ENCODE data around the gene NRP2.

NRP2 gene

GRCh38 chr2:205680903-205681302, 1.4 kb upstream of the NRP2 start:
- Histone ChIP-seq H3K9me2 (replicated peaks; ENCODE audit: control insufficient read depth, low read length) (no peaks in the 10 kb centered on the region), H3K4me3 (ENCODE audit: low read length) (no peak overlapping the region), H3K79me2 (ENCODE audit: control insufficient read depth, low read length) (peaks cover 19% of the 10 kb centered on the region), H3F3A (ENCODE audit: control insufficient read depth, insufficient read depth) (peaks cover 12% of the 10 kb centered on the region), H3K27ac (ENCODE audit: low read depth, low read length) (no peak overlapping the region), H3K36me3 (ENCODE audit: control insufficient read depth, low read length) (no peaks in the 10 kb centered on the region), H3K27me3 (ENCODE audit: control insufficient read depth, low read length) (no peaks in the 10 kb centered on the region), H4K20me1 (ENCODE audit: control insufficient read depth, insufficient read depth, low read depth, low read length) (no peaks in the 10 kb centered on the region), H3K4me1 (ENCODE audit: control insufficient read depth, low read length) (peaks cover 41% of the 10 kb centered on the region), H3K9me3 (ENCODE audit: control insufficient read depth, insufficient read depth, low read length) (no peaks in the 10 kb centered on the region), H3K4me2 (ENCODE audit: low read length) (peak overlapping the region; percentile 43; the same call in 1 of the 2 replicates)
- TF ChIP-seq EZH2phosphoT487 (IDR thresholded peaks at IDR 0.05; ENCODE audit: borderline replicate concordance, low read length) (no peak), CTCF (IDR thresholded peaks at IDR 0.05; ENCODE audit: low read depth, low read length, poor library complexity, severe bottlenecking) (no peak)

GRCh38 chr2:205681401-205682238, 681 bp upstream of the NRP2 start:
- H3K9me2 ChIP-seq (replicated peaks; ENCODE audit: control insufficient read depth, low read length): no peaks in the 10 kb centered on the region
- peak overlapping the region; percentile 78 for H3K4me3 ChIP-seq (ENCODE audit: low read length)
- no peaks in the 10 kb centered on the region for H3K36me3 ChIP-seq (ENCODE audit: control insufficient read depth, low read length)
- no peaks in the 10 kb centered on the region for H3K9me3 ChIP-seq (ENCODE audit: control insufficient read depth, insufficient read depth, low read length)
- peaks cover 12% of the 10 kb centered on the region for H3F3A ChIP-seq (ENCODE audit: control insufficient read depth, insufficient read depth)
- peaks cover 41% of the 10 kb centered on the region for H3K4me1 ChIP-seq (ENCODE audit: control insufficient read depth, low read length)
- peaks cover 19% of the 10 kb centered on the region for H3K79me2 ChIP-seq (ENCODE audit: control insufficient read depth, low read length)
- TF ChIP-seq EZH2phosphoT487 (IDR thresholded peaks at IDR 0.05; ENCODE audit: borderline replicate concordance, low read length) (no peak), CTCF (IDR thresholded peaks at IDR 0.05; ENCODE audit: low read depth, low read length, poor library complexity, severe bottlenecking) (no peak)
- H3K27me3 ChIP-seq (ENCODE audit: control insufficient read depth, low read length): no peaks in the 10 kb centered on the region
- peak overlapping the region; percentile 59 for H3K27ac ChIP-seq (ENCODE audit: low read depth, low read length)
- H3K4me2 ChIP-seq (ENCODE audit: low read length): peak overlapping the region; percentile 77
- H4K20me1 ChIP-seq (ENCODE audit: control insufficient read depth, insufficient read depth, low read depth, low read length): no peaks in the 10 kb centered on the region

- Histone ChIP-seq H3K4me2 (ENCODE audit: low read length) (peak overlapping the region; percentile 77), H3K27me3 (ENCODE audit: control insufficient read depth, low read length) (no peaks in the 10 kb centered on the region), H3K36me3 (ENCODE audit: control insufficient read depth, low read length) (no peaks in the 10 kb centered on the region), H3K4me3 (ENCODE audit: low read length) (peak overlapping the region; percentile 78), H3K4me1 (ENCODE audit: control insufficient read depth, low read length) (peaks cover 41% of the 10 kb centered on the region), H3K27ac (ENCODE audit: low read depth, low read length) (0 out of 2 replicates have a peak overlapping the region, but pooled peaks have one; percentile 59), H3K9me3 (ENCODE audit: control insufficient read depth, insufficient read depth, low read length) (no peaks in the 10 kb centered on the region), H4K20me1 (ENCODE audit: control insufficient read depth, insufficient read depth, low read depth, low read length) (no peaks in the 10 kb centered on the region), H3F3A (ENCODE audit: control insufficient read depth, insufficient read depth) (peaks cover 12% of the 10 kb centered on the region), H3K79me2 (ENCODE audit: control insufficient read depth, low read length) (peaks cover 19% of the 10 kb centered on the region), H3K9me2 (replicated peaks; ENCODE audit: control insufficient read depth, low read length) (no peaks in the 10 kb centered on the region)
- TF ChIP-seq CTCF (IDR thresholded peaks at IDR 0.05; ENCODE audit: low read depth, low read length, poor library complexity, severe bottlenecking): no peak
- TF ChIP-seq EZH2phosphoT487 (IDR thresholded peaks at IDR 0.05; ENCODE audit: borderline replicate concordance, low read length): no peak
Measured at GRCh38 chr2:205682971-205683501, 735 bp downstream of the NRP2 start.

Data from DOHH2 (cell line).